SIG-M5 treated with dmso at 0.1 percent for 504 hours (cell line): ENCODE measurements around the gene PLCG1.
"Not testable (repeated sequence)": the region's sequence is repeated elsewhere in the genome, so short reads cannot be mapped to it uniquely, and the experiment has no call there.

Experiments used
- DNase-seq: peaks from one replicate; lab custom pipeline; 2025; ENCODE audit not compliant: unreplicated experiment; lab: John Stamatoyannopoulos, UW

Gene PLCG1

GRCh38 chr20:41124451-41125094, 12.8 kb upstream of the PLCG1 start:
- no peak for DNase-seq

- no peak for DNase-seq
These were observed 11.5 kb upstream of the PLCG1 start for GRCh38 chr20:41125530-41126457.

GRCh38 chr20:41126719-41127118, 10.6 kb upstream of the PLCG1 start:
- DNase-seq = no peak

GRCh38 chr20:41128317-41128716, 9.0 kb upstream of the PLCG1 start:
- DNase-seq = not testable (repeated sequence)

GRCh38 chr20:41131594-41132387, 5.6 kb upstream of the PLCG1 start:
- no peak for DNase-seq

GRCh38 chr20:41132388-41132775, 5.0 kb upstream of the PLCG1 start:
- DNase-seq = not testable (repeated sequence)

- DNase-seq = no peak
These were observed 3.5 kb upstream of the PLCG1 start for GRCh38 chr20:41133709-41134361.

GRCh38 chr20:41134362-41135186, 2.8 kb upstream of the PLCG1 start:
- no peak for DNase-seq

- peak; percentile 62 for DNase-seq
These were observed 2.0 kb upstream of the PLCG1 start for GRCh38 chr20:41135187-41135887.

- DNase-seq = no peak
These were observed 1.3 kb upstream of the PLCG1 start for GRCh38 chr20:41135888-41136679.

GRCh38 chr20:41137614-41138474, 501 bp downstream of the PLCG1 start:
- peak; percentile 65 for DNase-seq

- no peak for DNase-seq
These were observed 1.3 kb downstream of the PLCG1 start for GRCh38 chr20:41138475-41139226.

GRCh38 chr20:41139227-41140093, 2.1 kb downstream of the PLCG1 start:
- DNase-seq = no peak

GRCh38 chr20:41140226-41141133, 3.1 kb downstream of the PLCG1 start:
- DNase-seq = no peak
